ENCODE data around the gene SLC36A1.
"Not testable (repeated sequence)": the region's sequence is repeated elsewhere in the genome, so short reads cannot be mapped to it uniquely, and the experiment has no call there.

Gene SLC36A1

DNA sequence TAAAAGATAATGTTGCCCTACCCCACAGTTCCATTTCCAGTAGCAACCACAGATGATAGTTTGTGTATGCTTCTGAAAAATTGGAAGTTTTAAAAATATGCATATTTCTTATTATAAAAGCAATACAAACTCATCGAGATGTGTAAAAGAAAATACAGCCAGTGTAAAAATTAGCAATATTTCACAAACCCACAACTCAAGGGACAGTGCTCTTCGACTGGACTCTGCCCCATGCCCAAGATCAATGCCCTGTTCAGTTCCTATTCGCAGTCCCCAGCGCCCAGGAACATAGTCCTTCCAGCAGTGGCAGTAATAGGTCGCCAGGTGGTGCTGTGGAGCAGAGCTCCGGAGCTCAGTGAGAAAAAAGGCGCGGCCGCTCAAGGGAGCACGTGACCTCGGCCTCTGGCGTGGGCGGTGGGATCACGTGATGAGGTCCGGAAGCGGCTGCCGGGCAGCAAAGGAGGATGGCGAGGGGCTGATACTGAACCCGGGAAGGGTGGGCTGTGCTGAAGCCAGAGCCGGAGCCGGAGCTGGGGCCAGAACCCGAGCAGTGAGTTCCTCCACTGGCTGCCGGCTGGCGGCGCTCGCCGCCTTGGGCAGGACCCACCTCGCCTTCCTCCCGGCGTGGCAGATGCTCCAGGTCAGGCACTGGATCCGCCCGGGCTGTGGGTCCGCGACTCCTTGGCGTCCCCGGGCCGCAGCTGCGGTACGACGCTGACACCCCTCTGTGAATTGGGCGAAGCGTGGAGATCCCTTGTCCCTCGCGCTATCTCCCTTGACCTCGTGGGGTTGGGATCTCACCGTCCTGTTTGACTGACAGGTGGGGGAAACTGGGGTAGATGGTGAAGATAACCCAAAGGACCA is at the start of gene SLC36A1:
Gene SLC36A1, plus strand, starts transcription at position 430 of the 864 bp plus-strand sequence. CDS start 11,190 bp downstream, outside the sequence.
- peak; percentile 90 to 91 for DNase-seq (ENCODE audit: low read depth in 2 of 2)

DNA sequence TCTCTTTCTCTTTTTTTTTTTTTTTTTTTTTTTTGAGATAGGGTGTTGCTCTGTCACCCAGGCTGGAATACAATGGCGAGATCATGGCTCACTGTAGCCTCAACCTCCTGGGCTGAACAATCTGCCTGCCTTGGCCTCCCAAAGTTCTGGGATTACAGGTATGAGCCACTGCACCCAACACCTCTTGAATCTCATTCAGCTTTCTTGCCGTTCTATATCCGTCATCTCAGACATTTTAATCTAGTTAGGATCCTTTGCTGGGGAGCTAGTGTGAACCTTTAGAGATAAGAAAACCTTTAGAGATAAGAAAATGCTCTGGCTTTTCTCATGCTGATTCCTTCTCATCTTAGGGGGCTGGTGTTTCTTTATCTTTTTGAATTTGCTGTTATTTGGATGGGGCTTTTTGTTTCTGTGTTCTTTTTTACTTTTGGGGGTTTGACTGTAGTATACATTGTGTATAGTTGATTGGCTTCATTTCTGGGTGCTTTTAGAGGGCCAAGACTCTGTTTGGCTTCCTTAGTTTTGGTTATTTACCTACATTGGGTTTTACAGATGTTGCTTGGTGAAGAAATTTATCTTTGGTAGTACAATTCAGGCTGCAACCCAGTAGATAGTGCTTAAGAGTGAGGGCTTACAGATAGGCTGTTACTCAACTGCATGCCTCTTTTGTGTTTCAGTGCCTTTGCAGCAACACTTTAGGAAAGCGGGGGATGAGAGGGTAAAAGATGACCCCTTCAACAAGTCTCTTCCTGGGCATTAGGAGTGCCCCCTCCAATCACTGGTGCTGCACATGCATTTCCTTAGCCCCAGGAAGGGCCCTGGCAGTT is 41.9 kb upstream of the SLC36A1 start:
- no peak for DNase-seq (ENCODE audit: low read depth in 2 of 2)

DNA sequence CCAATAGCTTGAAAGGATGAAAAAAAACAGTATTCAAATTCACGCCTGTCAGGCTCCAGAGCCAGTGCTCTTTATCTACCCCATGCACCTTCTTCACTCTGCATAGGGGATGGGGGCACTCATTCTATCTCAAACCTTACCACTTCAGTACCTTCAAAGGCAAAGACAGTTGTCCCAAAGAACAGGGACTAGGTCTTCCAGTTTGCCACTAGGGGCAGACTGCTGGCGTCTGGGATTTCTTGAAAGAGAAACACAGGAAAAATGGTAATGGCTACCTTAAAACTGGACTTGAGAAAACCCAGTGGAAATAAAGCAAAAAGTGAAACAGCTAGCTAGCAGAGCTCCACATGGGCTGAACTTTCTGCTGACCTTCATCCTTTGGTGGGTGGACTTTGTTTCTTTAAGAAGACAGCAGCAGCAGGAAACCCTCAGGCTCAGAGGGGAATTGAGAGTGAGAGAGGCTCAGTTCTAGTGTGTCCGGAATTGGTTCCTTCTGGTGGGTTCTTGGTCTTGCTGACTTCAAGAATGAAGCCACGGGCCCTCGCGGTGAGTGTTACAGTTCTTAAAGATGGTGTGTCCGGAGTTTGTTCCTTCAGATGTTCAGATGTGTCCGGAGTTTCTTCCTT is 41.0 kb upstream of the SLC36A1 start:
- DNase-seq (ENCODE audit: low read depth in 2 of 2), result no peak

DNA sequence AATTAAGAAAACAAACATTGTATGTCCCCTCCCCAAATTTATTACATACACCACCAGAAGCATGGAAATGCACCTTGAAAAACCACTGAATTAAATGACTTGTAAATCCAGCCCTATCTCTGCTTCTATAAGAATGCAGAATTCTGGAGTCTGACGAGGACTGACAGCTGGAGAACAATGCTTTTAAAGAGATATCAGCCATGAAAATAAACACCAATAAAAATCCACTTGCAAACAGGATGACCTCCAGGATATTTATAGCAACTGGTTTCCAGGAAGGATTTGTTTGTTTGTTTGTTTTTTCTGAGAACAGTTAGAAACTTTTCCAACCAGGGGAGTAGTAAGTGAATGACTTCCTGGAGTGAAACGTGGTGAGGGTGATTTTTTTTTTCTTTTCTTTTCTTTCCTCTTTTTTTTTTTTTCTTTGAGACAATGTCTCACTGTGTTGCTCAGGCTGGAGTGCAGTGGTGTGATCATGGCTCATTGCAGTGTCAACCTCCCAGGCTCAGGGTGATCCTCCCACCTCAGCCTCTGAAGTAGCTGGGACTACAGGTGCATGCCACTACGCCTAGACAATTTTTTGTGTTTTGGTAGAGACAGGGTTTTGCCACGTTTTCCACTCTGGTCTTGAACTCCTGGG is 38.7 kb upstream of the SLC36A1 start:
- DNase-seq (ENCODE audit: low read depth in 2 of 2), result no peak

DNA sequence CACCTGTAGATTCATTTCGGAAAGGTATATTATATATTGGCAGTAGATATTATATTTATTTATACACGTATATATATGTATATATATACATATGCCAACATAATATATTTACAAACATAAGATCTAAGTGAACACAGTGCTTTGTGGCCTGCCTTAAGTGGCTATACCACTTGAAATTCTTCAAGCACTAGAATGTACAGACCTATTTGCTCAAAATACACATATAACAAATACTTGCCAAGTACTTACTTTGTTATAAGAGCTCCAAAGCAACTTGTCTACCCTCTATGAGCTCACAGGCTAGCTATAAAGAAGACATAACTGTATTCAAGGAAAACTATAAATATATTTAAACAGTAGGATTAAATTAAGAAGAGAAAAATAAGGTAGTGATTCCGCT is 33.6 kb upstream of the SLC36A1 start:
- no peak for DNase-seq (ENCODE audit: low read depth in 2 of 2)

DNA sequence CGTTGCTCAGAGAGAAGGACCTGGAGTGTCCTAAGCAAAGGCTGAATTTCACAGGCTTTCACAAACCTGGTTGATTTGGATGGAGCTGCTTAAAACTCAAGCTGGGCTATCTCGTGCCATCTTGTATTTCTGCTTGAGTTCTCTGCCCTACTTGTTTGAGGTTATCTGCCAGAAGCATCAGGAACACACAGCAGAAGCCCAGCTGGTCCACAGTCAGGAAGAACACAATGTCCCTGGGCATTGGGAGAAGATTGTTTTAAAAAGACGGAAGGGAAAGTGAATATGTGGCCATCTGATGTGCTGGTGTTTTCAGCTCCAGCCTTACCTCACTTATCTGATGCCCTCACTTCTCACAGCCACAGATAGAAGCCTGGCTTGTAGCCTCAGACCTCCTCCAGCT is 32.9 kb upstream of the SLC36A1 start:
- DNase-seq (ENCODE audit: low read depth in 2 of 2), result no peak

DNA sequence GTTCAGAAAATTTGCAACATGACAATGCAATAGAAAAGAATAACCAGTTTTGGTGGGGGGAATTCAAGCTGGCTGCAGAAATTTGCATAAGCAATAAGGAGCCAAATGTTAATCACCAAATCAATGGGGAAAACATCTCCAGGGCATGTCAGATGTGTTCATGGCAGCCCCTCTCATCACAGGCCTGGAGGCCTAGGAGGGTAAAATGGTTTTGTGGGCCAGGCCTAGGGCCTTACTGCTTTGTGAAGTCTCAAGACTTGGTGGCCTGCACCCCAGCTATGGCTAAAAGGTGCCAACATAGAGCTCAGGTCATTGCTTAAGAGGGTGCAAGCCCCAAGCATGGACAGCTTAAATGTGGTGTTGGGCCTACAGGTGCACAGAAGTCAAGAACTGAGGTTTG is 29.7 kb upstream of the SLC36A1 start:
- no peak for DNase-seq (ENCODE audit: low read depth in 2 of 2)

DNA sequence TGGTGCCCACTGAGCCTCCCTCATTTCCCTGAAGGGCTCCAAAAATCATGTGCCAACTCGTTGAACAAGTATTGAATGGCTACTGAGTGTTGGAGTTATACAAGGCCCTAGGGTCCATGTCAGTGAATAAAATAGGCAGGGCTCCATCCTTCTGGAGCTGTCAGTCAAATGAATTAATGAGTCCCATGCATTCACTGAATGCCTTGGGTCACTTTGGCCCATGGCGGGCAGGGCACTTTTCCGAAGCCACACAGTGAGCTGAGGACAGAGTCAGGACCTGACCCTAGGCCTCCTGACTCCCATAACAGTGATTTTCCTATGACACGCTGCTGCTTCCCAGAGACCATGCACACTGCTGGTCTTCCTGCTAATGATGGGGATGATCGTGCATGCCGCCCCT is 27.3 kb upstream of the SLC36A1 start:
- DNase-seq (ENCODE audit: low read depth in 2 of 2), result no peak

DNA sequence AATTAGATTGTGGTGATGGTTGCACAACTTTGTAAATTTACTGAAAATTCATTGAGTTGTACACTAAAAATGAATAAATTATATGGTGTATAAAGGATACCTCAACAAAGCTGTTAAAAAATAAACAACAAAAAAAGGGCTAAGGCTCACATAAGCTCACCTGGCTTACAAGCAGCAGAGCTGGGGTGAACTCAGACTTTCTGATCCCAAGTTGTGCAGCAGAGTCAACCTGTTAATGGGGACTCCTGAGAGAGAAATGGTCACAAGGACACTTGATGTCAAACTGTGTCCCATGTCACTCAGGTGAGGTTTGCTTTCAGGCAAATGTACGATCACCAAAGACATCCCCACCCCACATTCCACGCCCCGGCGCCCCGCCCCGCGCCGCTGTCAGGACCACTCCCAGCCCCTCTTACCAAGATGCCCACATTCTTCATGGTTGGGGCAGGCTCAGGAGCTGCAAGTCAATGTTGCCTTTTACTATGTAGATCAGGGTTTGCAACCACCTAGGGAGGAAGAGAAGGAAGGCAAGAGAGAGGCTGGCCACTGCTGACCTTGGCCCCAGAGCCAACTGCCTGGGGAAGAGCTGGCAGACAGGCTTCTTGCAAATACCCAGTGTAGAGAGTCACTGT is 22.4 kb upstream of the SLC36A1 start:
- DNase-seq (ENCODE audit: low read depth in 2 of 2), result no peak

DNA sequence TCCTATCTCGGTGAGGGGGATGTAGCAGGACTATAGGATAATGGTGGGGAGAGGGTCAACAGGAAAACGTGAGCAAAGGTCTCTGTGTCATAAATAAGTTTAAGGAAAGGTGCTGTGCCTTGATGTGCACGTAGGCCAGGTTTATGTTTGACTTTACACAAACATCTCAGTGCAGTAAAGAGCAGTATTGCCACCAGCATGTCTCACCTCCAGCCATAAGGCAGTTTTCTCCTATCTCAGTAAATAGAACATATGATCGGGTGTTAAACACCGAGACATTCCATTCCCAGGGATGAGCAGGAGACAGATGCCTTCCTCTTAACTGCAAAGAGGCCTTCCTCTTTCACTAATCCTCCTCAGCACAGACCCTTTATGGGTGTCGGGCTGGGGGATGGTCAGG is 21.1 kb upstream of the SLC36A1 start:
- not testable (repeated sequence) for DNase-seq (ENCODE audit: low read depth in 2 of 2)

DNA sequence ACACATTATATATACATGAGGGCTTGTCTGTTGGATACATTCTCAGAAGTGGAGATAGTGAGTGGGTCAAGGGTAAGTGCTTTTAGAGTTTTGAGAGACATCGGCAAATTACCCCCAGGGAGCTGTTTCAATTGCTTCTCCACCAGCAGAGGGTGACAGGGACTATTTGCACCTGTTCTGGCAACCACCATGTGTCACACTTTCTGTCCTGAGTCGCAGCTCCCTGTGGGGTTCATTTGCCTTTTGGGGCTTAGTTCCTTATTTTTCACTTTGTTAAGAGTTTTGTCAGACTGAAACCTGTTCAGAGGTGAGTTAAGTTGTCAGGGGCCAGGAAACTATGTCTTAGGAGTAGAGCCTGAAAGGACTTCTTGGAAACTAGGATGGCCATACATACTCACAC is 20.1 kb upstream of the SLC36A1 start:
- no peak for DNase-seq (ENCODE audit: low read depth in 2 of 2)

DNA sequence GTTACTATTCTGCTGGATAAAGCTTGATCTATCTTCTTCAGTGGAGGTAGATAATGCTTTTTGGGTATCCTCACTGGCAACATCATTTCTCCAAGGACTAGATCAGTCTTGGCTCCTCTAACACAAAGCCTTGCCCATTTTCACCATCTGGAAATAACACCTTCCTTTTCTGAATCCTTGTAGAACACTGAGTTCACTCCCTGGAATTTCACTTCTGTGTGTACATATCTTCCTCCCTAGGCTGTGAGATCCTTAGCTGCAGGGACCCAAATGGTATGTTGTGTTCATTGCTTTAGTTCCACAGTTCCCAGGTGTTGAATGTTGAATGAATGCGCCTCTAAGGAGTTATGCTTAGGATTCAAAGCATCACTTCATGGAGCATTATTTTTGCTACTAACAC is 16.7 kb upstream of the SLC36A1 start:
- DNase-seq (ENCODE audit: low read depth in 2 of 2), result no peak

DNA sequence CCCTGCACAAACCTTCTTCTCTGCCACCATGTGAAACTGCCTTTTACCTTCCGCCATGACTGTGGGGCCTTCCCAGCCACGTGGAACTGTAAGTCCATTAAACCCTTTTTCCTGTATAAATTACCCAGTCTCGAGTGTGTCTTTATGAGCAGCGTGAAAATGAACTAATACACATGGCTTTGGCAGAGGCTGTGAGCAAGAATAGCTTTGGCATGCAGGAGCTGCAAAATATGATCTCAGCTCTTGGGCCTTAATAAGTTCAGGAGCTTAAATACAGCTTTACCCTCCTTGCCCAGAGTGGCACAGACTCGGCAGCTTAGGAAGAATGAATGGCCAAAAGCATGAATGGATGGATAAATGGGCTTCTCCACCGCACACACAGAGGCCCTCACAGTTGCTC is 15.7 kb upstream of the SLC36A1 start:
- DNase-seq (ENCODE audit: low read depth in 2 of 2), result no peak

DNA sequence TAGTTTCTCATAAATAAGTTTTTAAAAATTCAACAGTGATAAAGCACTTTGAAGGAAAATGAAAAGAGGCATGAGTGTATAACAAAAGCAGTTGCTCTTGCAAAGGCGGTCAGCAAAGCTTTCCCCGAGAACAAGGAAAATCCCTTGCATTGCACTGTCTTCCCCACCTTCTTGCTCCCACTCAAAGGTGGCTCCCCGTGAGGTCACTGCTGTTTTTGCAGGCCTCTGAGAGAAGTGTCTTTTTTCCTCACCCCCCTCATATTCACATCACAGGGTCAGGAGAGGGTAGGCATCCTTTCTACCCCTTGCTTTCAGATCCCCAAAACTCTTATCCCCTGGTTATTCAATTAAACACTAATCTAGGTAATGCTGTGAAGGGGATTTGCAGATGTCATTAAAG is 15.2 kb upstream of the SLC36A1 start:
- DNase-seq (ENCODE audit: low read depth in 2 of 2), result no peak

DNA sequence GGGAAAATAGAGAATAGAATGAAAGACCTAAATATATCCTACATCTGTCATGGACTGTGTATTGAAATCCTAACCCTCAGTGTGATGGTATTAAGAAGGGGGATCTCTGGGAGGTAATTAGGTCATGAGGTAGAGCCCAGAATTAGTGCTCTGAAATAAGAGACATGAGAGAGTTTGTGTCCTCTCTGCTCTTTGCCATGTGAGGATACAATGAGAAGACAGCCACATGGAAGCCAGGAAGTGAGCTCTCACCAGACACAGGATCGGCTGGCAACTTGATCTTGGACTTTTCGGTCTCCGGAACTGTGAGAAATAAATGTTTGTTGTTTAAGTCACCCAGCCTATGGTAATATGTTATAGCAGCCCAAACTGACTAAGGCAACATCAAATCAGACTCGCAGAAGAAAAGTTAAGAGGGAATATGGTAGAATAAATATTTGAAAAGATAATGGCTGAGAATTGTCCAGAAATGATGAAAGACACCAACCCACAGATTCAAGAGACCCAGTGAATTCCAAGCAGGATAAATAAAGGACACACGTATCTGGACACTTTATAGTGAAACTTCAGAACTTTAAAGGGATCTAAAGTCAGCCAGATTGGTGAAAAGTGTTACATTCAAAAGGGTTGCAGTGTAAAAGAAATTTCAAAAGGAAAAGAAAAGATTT is 12.7 kb upstream of the SLC36A1 start:
- no peak for DNase-seq (ENCODE audit: low read depth in 2 of 2)

DNA sequence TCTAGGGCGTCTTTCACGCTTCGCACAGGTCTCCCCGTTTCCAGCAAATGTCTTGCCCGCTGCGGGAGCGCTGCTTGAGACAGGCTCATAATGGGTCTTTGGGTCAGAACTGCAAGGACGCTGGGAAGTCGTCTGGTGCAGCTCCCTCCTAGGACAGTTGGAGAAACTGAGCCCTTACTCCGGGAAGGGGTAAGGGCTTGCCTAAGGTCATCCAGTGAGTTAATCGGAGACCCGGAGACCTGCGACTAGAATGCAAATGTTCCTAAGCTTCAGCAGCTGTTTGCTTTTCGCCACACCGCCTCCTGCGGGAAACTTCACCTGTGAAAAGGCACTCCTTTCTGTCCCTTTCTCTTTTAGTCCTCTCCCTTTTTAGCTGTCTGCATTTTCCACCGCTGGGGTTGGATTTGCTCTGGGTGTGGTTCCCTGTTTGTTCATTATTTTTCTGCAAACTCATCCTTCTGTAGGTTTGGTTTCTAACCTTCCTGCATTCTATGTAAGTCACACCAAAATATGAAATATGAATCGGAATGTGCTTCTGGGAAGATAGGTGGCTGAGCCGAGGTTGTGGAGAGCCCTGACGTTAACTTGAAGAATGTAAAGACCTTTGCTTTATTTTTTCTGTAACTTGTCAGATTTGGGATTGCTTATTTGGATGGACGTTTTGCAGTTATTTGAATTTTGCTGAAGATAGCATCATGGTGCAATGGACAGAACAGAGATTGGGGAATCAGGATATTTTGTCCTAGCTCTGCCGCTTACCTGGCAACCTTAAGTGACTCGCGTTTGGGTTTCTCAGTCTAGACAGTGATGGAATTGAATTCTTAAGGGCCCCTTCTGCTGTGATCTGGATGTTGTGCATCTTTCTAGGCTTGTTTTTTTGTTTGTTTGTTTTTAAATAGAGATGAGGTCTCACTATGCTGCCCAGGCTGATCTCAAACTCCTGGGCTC is 909 bp downstream of the SLC36A1 start:
- DNase-seq (ENCODE audit: low read depth in 2 of 2), result peak in 1 of 2 donors; percentile 2

DNA sequence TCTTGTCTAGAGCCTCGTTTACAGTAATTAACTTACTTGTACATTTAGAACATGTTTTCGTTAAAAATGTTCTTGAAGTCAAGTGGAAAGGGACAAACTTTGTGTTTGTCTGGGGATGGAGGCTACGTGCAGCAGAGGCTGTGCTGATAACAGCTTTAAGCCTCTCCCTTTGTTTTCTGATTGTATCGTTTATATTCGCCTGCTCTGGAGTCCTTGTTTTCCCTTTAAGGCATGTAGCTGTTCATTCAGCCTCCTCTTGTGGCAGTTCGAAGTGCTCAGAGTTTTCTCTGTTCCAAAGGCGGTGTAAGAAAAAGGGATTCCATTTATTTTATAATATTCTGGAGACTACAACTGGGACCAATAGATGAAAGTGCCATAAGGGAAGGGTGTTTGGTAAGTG is 1.9 kb downstream of the SLC36A1 start:
- no peak for DNase-seq (ENCODE audit: low read depth in 2 of 2)

DNA sequence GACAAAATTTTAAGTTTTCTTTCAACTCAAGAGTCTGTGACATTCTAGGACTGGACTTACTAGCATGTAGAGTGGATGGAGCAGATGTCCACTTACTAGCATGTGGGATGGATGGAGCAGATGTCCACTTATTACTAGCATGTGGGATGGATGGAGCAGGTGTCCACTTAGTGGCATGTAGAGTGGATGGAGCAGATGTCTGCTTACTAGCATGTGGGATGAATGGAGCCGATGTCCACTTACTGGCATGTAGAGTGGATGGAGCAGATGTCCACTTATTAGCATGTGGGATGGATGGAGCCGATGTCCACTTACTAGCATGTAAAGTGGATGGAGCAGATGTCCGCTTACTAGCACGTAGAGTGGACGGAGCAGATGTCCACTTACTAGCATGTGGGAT is 2.4 kb downstream of the SLC36A1 start:
- no peak for DNase-seq (ENCODE audit: low read depth in 2 of 2)

DNA sequence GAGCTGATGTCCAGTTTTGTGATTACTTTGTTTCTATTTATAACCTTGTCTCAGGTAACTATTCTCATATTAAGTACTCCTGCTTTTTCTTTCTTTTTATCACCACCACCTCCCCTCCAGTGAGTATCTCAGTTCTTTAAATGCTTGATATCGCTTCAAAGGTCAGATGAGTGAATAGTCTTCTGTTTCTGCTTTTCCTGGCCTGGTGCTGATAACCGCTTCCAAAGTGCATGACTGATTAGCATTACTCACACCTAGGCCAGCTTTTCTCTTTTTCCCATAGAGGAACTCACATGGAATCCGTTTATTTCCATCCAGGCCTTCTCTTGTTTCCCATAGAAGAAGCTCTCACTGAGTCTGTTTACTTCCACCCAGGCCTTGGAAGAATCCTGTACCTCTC is 3.2 kb downstream of the SLC36A1 start:
- no peak for DNase-seq (ENCODE audit: low read depth in 2 of 2)
